Measurements from ENCODE around the gene CHRNB1. TPM values are rescaled to one million over a fixed set of nuclear protein-coding genes. Genes with fewer than 3 reads are reported as not detected.

Gene CHRNB1, protein sequence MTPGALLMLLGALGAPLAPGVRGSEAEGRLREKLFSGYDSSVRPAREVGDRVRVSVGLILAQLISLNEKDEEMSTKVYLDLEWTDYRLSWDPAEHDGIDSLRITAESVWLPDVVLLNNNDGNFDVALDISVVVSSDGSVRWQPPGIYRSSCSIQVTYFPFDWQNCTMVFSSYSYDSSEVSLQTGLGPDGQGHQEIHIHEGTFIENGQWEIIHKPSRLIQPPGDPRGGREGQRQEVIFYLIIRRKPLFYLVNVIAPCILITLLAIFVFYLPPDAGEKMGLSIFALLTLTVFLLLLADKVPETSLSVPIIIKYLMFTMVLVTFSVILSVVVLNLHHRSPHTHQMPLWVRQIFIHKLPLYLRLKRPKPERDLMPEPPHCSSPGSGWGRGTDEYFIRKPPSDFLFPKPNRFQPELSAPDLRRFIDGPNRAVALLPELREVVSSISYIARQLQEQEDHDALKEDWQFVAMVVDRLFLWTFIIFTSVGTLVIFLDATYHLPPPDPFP
- 10 to 100 TPM in 1 of 4 donors, 1 to 10 TPM in 3; 5.0 to 12.8 (median 8.1) TPM for total RNA-seq

- peaks cover 0 to 94% (median 40%) of the 10 kb centered on the region in 4 donors for H3K27me3 ChIP-seq
- peak; percentile 93 for DNase-seq (ENCODE audit: extremely low spot score)
- intact Hi-C loops (cut with DNase I) = no loop called here
- peaks cover 23 to 39% (median 35%) of the 10 kb centered on the region in 4 donors for H3K4me1 ChIP-seq
- no peaks in the 10 kb centered on the region for H3K9me3 ChIP-seq
- no peak within 1 kb of the TSS for H3K27ac ChIP-seq (replicated peaks in 1 of 4)
- peak within 1 kb of the TSS; percentile 39 to 57 (median 50) for H3K4me3 ChIP-seq
- TF ChIP-seq POLR2A (IDR thresholded peaks at IDR 0.05; ENCODE audit: low read depth) = no peak
- TF ChIP-seq POLR2AphosphoS5 (IDR thresholded peaks at IDR 0.05) = no peak
- TF ChIP-seq, protein P1, sequence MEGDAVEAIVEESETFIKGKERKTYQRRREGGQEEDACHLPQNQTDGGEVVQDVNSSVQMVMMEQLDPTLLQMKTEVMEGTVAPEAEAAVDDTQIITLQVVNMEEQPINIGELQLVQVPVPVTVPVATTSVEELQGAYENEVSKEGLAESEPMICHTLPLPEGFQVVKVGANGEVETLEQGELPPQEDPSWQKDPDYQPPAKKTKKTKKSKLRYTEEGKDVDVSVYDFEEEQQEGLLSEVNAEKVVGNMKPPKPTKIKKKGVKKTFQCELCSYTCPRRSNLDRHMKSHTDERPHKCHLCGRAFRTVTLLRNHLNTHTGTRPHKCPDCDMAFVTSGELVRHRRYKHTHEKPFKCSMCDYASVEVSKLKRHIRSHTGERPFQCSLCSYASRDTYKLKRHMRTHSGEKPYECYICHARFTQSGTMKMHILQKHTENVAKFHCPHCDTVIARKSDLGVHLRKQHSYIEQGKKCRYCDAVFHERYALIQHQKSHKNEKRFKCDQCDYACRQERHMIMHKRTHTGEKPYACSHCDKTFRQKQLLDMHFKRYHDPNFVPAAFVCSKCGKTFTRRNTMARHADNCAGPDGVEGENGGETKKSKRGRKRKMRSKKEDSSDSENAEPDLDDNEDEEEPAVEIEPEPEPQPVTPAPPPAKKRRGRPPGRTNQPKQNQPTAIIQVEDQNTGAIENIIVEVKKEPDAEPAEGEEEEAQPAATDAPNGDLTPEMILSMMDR (IDR thresholded peaks at IDR 0.05) = no peak
- no peak for TF ChIP-seq EP300 (IDR thresholded peaks at IDR 0.05)
- WGBS = 4% methylated on average over 27 of the region's 51 CpGs
- H3K36me3 ChIP-seq = no peaks in the 10 kb centered on the region
These were observed at the start of gene CHRNB1 for GRCh38 chr17:7444682-7445618. Gene CHRNB1 (plus strand): TSS chr17:7445061. CDS start chr17:7445128, 67 bp downstream.

- Histone ChIP-seq H3K4me1 (peaks cover 14 to 33% (median 25%) of the 10 kb centered on the region in 4 donors), H3K4me3 (no peak overlapping the region), H3K36me3 (peaks cover 0 to 18% (median 10%) of the 10 kb centered on the region in 4 donors), H3K27ac (replicated peaks in 1 of 4) (no peak overlapping the region), H3K27me3 (no peaks in the 10 kb centered on the region), H3K9me3 (no peaks in the 10 kb centered on the region)
- TF ChIP-seq POLR2A (IDR thresholded peaks at IDR 0.05; ENCODE audit: low read depth) = no peak
- TF ChIP-seq, protein P1 (IDR thresholded peaks at IDR 0.05) = no peak
- TF ChIP-seq EP300 (IDR thresholded peaks at IDR 0.05) = no peak
- no peak for TF ChIP-seq POLR2AphosphoS5 (IDR thresholded peaks at IDR 0.05)
- intact Hi-C loops (cut with DNase I) = no loop called here
- no peak for DNase-seq (ENCODE audit: extremely low spot score)
- WGBS = 81% methylated on average over 4 of the region's 4 CpGs
These were observed 48.7 kb upstream of the CHRNB1 start for GRCh38 chr17:7396147-7396546.

DNA sequence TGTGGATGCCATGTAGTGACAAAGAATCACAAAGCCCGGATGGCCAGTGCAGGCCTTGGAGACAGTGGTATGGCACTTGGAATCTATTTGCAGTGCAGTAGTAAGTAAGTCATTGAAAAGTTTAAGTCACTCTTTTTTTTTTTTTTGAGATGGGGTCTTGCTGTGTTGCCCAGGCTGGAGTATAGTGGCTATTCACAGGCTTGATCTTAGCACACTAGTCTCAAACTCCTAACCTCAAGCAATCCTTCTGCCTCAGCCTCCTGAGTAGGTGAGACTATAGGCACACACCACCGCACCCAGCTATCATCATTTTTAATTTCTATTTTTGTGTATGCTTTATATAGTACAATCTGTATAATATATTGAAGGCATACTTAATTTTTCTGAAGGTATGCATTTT is 46.2 kb upstream of the CHRNB1 start:
- H3K36me3 ChIP-seq = no peaks in the 10 kb centered on the region
- TF ChIP-seq EP300 (IDR thresholded peaks at IDR 0.05) = no peak
- TF ChIP-seq POLR2AphosphoS5 (IDR thresholded peaks at IDR 0.05) = no peak
- no peak for TF ChIP-seq POLR2A (IDR thresholded peaks at IDR 0.05; ENCODE audit: low read depth)
- TF ChIP-seq, protein P1 (IDR thresholded peaks at IDR 0.05) = no peak
- H3K27me3 ChIP-seq = no peaks in the 10 kb centered on the region
- no peaks in the 10 kb centered on the region for H3K9me3 ChIP-seq
- no peak overlapping the region for H3K4me3 ChIP-seq
- DNase-seq (ENCODE audit: extremely low spot score) = no peak
- H3K4me1 ChIP-seq = peaks cover 19 to 40% (median 32%) of the 10 kb centered on the region in 4 donors
- 89% methylated on average over 2 of the region's 2 CpGs for WGBS
- intact Hi-C loops (cut with DNase I) = no loop called here
- no peak overlapping the region for H3K27ac ChIP-seq (replicated peaks in 1 of 4)

- H3K27ac ChIP-seq (replicated peaks in 1 of 4) = peak overlapping the region; percentile 90 to 93 (median 92)
- H3K9me3 ChIP-seq = no peaks in the 10 kb centered on the region
- H3K27me3 ChIP-seq = no peaks in the 10 kb centered on the region
- peak overlapping the region; percentile 77 to 87 (median 85) for H3K4me3 ChIP-seq
- intact Hi-C loops (cut with DNase I) = loop anchor here (5.0 kb wide), 1 partner anchor 51 kb away; the partner anchor contains the start of gene KCTD11
- peaks cover 20 to 56% (median 39%) of the 10 kb centered on the region in 4 donors for H3K4me1 ChIP-seq
- peak; percentile 94 for DNase-seq (ENCODE audit: extremely low spot score)
- 16% methylated on average over 12 of the region's 16 CpGs for WGBS
- peaks cover 0 to 6% (median under 1%) of the 10 kb centered on the region in 4 donors for H3K36me3 ChIP-seq
- TF ChIP-seq, protein P1 (IDR thresholded peaks at IDR 0.05) = no peak
- TF ChIP-seq POLR2AphosphoS5 (IDR thresholded peaks at IDR 0.05) (no peak), POLR2A (IDR thresholded peaks at IDR 0.05; ENCODE audit: low read depth) (no peak), EP300 (IDR thresholded peaks at IDR 0.05) (no peak)
These were observed 41.7 kb upstream of the CHRNB1 start for GRCh38 chr17:7403043-7403726.

All from esophagus muscularis mucosa (tissue), 4 donors.